Activated B cell treated with CpG ODN at 0.5 μM for 24 hours (primary cell): Measurements from ENCODE around the gene TMEM117. TPM values are rescaled to one million over a fixed set of nuclear protein-coding genes. Genes with fewer than 3 reads are reported as not detected.
"Not testable (repeated sequence)": the region's sequence is repeated elsewhere in the genome, so short reads cannot be mapped to it uniquely, and the experiment has no call there.

Experiments
- ATAC-seq: fragments of 200-7000 bp; cut with Tn5 transposase; one replicate; pipeline ENCODE4 v1.10.0; 2021; ENCODE audit warnings: low read depth, mild to moderate bottlenecking, moderate library complexity
- CTCF ChIA-PET: fragments of 350-600 bp; sonication (Branson Sonifier 250); formaldehyde crosslinking; loops from one replicate; lab custom pipeline; 2021; ENCODE audit warnings: antibody characterized with exemption; lab: Charles Lee
- POLR2A ChIA-PET: fragments of 350-600 bp; sonication (Branson Sonifier 250); formaldehyde crosslinking; loops from one replicate; lab custom pipeline; 2021; ENCODE audit warnings: antibody characterized with exemption; lab: Charles Lee
- DNase-seq: peaks from one replicate; pipeline ENCODE4 v3.0.0; 2022
- H3K27ac Mint-ChIP-seq: one replicate; pipeline ENCODE4 v1.8.0; 2020; ENCODE audit warnings: mixed read lengths
- H3K27me3 Mint-ChIP-seq: one replicate; pipeline ENCODE4 v1.8.0; 2021; ENCODE audit warnings: mixed read lengths
- H3K36me3 Mint-ChIP-seq: one replicate; pipeline ENCODE4 v1.8.0; 2021; ENCODE audit warnings: low read depth, mixed read lengths
- H3K4me1 Mint-ChIP-seq: one replicate; pipeline ENCODE4 v1.8.0; 2021; ENCODE audit warnings: mixed read lengths
- H3K4me3 Mint-ChIP-seq: one replicate; pipeline ENCODE4 v1.8.0; 2020; ENCODE audit warnings: mild to moderate bottlenecking, mixed read lengths
- H3K9me3 Mint-ChIP-seq: one replicate; pipeline ENCODE4 v1.8.0; 2020; ENCODE audit warnings: mixed read lengths
- intact Hi-C: fragments of 100-400 bp; cut with micrococcal nuclease; formaldehyde crosslinking; loops from one replicate; pipeline ENCODE4 v1.15.1; 2024
- total RNA-seq: library from RNA; stranded (reverse); gene quantifications from 2 replicates; pipeline ENCODE4 v1.2.3, GENCODE V29; 2022
- TF ChIP-seq, protein P1 (sequence below): fragments of 200-600 bp; IDR thresholded peaks from one replicate; pipeline ENCODE4 v1.8.0; 2022; ENCODE audit warnings: antibody characterized with exemption, mild to moderate bottlenecking

Gene TMEM117
- total RNA-seq, 1 donor from 2014 or later, result 4.8 TPM

DNA sequence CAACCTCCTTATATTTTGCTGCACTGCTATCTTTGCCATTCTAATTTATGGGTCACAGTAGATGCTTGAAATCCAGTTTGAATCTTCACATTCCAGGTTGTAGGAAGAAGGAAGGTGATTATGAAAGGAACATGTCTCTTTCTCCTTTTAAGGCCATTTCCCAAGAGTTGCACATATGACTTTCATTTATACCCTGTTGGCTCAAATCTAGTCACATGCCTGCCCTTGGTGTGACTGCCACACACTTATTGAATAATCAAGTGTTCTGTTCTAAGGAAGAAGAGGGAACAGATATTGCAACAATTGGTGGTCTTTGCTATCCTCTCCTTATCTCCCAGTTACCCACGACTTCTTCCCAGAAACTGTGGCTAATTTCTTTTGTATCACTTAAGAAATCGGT lies 404.3 kb downstream of the TMEM117 start:
- intact Hi-C loops, result no loop called here
- Mint-ChIP-seq H3K9me3 (peaks cover 3% of the 10 kb centered on the region), H3K4me1 (no peaks in the 10 kb centered on the region), H3K4me3 (no peak overlapping the region), H3K27me3 (no peaks in the 10 kb centered on the region), H3K27ac (no peak overlapping the region), H3K36me3 (peaks cover 8% of the 10 kb centered on the region)
- TF ChIP-seq, protein P1, sequence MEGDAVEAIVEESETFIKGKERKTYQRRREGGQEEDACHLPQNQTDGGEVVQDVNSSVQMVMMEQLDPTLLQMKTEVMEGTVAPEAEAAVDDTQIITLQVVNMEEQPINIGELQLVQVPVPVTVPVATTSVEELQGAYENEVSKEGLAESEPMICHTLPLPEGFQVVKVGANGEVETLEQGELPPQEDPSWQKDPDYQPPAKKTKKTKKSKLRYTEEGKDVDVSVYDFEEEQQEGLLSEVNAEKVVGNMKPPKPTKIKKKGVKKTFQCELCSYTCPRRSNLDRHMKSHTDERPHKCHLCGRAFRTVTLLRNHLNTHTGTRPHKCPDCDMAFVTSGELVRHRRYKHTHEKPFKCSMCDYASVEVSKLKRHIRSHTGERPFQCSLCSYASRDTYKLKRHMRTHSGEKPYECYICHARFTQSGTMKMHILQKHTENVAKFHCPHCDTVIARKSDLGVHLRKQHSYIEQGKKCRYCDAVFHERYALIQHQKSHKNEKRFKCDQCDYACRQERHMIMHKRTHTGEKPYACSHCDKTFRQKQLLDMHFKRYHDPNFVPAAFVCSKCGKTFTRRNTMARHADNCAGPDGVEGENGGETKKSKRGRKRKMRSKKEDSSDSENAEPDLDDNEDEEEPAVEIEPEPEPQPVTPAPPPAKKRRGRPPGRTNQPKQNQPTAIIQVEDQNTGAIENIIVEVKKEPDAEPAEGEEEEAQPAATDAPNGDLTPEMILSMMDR, result no peak
- ChIA-PET POLR2A (no interaction called here), CTCF (no interaction called here)
- ATAC-seq (no peak), DNase-seq (no peak)

DNA sequence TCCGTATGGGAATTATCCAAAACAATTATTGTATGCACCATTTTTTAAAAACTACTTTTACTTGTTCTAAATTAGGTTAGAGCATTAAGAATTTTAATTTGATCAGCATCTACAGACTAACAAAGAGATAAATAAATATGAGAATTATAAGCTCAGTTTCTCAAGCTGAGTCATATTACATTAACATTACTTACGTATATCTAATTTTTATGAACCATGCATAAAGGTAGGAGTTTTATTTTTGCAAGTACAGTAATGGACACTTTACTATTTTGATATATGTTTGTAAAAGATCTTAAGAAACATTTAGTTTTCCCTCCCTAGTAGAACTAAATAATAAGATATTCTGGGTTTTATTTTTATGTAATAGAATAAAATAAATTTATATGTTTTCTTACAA lies 410.1 kb downstream of the TMEM117 start:
- Mint-ChIP-seq H3K27ac (no peak overlapping the region), H3K36me3 (peaks cover 9% of the 10 kb centered on the region), H3K27me3 (no peaks in the 10 kb centered on the region), H3K4me1 (no peaks in the 10 kb centered on the region), H3K9me3 (peaks cover 6% of the 10 kb centered on the region), H3K4me3 (no peak overlapping the region)
- ChIA-PET POLR2A (no interaction called here), CTCF (no interaction called here)
- TF ChIP-seq, protein P1, result no peak
- intact Hi-C loops, result no loop called here
- DNase-seq (no peak), ATAC-seq (no peak)

DNA sequence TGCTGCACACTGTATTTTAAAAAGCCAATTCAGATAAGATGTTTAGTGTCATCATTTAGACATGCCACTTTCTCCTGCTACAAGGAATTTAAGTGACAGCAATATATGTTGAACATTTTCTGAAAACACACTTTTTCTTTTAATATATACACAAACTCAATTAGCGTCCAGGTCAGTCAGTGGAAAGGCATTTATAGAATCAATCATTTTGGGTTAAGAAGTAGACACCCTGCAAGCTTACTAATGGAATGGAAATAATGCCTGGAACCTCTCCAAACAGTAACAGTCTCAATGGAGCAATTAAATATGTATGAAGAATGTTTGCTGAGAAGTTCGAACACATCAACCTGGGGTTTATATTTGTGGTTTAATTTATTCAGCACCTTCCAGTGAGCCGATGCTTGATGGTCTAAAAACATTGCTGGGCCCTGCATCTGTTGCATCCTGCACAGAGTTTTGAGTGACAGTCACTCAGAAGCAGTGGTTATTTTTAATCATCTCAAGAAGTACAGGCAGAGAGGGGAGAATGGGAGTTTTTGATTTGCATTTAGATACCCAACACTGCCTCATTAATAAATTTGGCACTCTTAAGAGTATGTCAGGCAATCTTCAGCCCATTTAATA lies 410.7 kb downstream of the TMEM117 start:
- CTCF ChIA-PET, result no interaction called here
- TF ChIP-seq, protein P1, result no peak

DNA sequence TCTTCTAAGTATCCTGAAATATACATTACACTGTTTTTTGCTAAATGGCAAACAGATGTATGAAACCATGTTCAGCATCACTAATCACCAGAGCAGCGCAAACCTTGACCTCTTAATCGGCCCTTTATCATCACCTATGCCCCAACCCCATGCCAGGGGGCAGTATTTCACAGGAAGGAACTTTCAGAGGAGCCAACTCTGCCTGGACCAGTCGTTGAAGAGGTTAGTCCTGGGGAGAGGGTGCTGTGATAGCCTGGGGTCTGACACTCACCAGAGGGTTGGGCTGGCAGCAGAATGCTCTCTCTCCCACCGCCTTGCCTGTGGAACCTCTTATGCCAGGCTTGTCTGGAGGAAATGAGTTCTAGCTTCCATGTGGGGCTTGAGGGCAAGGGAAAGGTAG lies 411.7 kb downstream of the TMEM117 start:
- intact Hi-C loops, result no loop called here

More for the DNA sequence above, 410.7 kb downstream of the TMEM117 start:
- Mint-ChIP-seq H3K9me3 (peaks cover 6% of the 10 kb centered on the region), H3K27me3 (no peaks in the 10 kb centered on the region), H3K4me3 (no peak overlapping the region), H3K4me1 (no peaks in the 10 kb centered on the region), H3K36me3 (peaks cover 9% of the 10 kb centered on the region), H3K27ac (no peak overlapping the region)
- intact Hi-C loops, result no loop called here
- POLR2A ChIA-PET, result no interaction called here
- DNase-seq (no peak), ATAC-seq (no peak)

DNA sequence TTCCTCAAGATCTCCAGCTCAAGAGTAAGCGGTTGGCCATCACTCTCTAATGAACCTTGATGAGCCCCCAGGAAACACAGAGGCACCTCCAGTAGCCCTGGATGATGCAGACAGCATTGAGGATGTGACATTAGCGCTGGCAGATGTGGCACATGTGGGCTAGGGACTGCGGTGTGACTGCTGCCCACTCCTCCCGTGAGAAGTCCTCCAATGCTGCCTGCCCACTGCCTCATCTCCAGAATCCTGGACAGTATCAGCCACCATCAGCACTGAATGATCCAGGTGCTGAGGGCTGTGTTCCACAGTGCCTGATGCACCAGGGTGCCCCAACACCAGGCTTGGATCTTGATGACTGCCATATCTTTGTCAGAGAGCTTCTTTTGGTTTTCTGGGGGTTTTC lies 412.6 kb downstream of the TMEM117 start:
- DNase-seq, result no peak
- intact Hi-C loops, result no loop called here
- Mint-ChIP-seq H3K36me3 (peaks cover 4% of the 10 kb centered on the region), H3K9me3 (peaks cover 4% of the 10 kb centered on the region), H3K4me3 (no peak overlapping the region), H3K4me1 (no peaks in the 10 kb centered on the region), H3K27me3 (no peaks in the 10 kb centered on the region), H3K27ac (no peak overlapping the region)
- TF ChIP-seq, protein P1, result no peak
- ATAC-seq, result no peak
- POLR2A ChIA-PET, result no interaction called here
- CTCF ChIA-PET, result no interaction called here

More for the DNA sequence above, 411.7 kb downstream of the TMEM117 start:
- DNase-seq (no peak), ATAC-seq (no peak)
- no peaks in the 10 kb centered on the region for H3K27me3 Mint-ChIP-seq
- ChIA-PET CTCF (no interaction called here), POLR2A (no interaction called here)
- H3K9me3 Mint-ChIP-seq, result peaks cover 4% of the 10 kb centered on the region
- H3K27ac Mint-ChIP-seq, result no peak overlapping the region
- H3K36me3 Mint-ChIP-seq, result peaks cover 7% of the 10 kb centered on the region
- TF ChIP-seq, protein P1, result no peak
- no peak overlapping the region for H3K4me3 Mint-ChIP-seq
- H3K4me1 Mint-ChIP-seq, result no peaks in the 10 kb centered on the region

DNA sequence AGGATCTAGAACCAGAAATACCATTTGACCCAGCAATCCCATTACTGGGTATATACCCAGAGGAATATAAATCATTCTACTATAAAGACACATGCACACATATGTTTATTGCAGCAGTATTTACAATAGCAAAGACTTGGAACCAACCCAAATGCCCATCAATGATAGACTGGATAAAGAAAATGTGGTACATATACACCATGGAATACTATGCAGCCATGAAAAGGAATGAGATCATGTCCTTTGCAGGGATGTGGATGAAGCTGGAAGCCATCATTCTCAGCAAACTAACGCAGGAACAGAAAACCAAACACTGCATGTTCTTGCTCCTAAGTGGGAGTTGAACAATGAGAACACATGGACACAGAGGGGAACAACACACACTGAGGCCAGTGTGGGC lies 414.6 kb downstream of the TMEM117 start:
- H3K4me1 Mint-ChIP-seq, CTCF ChIA-PET, intact Hi-C loops, H3K27ac Mint-ChIP-seq, DNase-seq, H3K9me3 Mint-ChIP-seq, ATAC-seq, H3K27me3 Mint-ChIP-seq, H3K4me3 Mint-ChIP-seq, POLR2A ChIA-PET, H3K36me3 Mint-ChIP-seq: not testable (repeated sequence)
